ENCODE results near the gene RFXAP. TPM values are rescaled to one million over a fixed set of nuclear protein-coding genes. Genes with fewer than 3 reads are reported as not detected.
"Not testable (repeated sequence)": the region's sequence is repeated elsewhere in the genome, so short reads cannot be mapped to it uniquely, and the experiment has no call there.

The RFXAP gene
- total RNA-seq, 4 donors from 2014 or later, result 1.8 to 4.7 (median 2.2) TPM

GRCh38 chr13:36776175-36776574, 42.8 kb upstream of the RFXAP start:
- H3K4me1 ChIP-seq, result no peaks in the 10 kb centered on the region
- no peaks in the 10 kb centered on the region for H3K9me3 ChIP-seq
- no peaks in the 10 kb centered on the region for H3K36me3 ChIP-seq
- H3K4me3 ChIP-seq, result no peak overlapping the region
- no peak overlapping the region for H3K27ac ChIP-seq
- no peak for DNase-seq (ENCODE audit: low spot score in 2 of 2)
- H3K27me3 ChIP-seq, result peaks cover 9% of the 10 kb centered on the region
- TF ChIP-seq POLR2A (IDR thresholded peaks at IDR 0.05), result no peak
- no peak for TF ChIP-seq EP300 (IDR thresholded peaks at IDR 0.05)
- TF ChIP-seq CTCF (IDR thresholded peaks at IDR 0.05), result no peak
- TF ChIP-seq POLR2AphosphoS5 (IDR thresholded peaks at IDR 0.05), result no peak

GRCh38 chr13:36778083-36778671, 40.8 kb upstream of the RFXAP start:
- H3K9me3 ChIP-seq, result no peaks in the 10 kb centered on the region
- H3K4me3 ChIP-seq, result no peak overlapping the region
- H3K36me3 ChIP-seq, result no peaks in the 10 kb centered on the region
- peaks cover 9% of the 10 kb centered on the region for H3K27me3 ChIP-seq
- no peaks in the 10 kb centered on the region for H3K4me1 ChIP-seq
- TF ChIP-seq POLR2A (IDR thresholded peaks at IDR 0.05) (no peak), CTCF (IDR thresholded peaks at IDR 0.05) (no peak), POLR2AphosphoS5 (IDR thresholded peaks at IDR 0.05) (no peak), EP300 (IDR thresholded peaks at IDR 0.05) (no peak)
- WGBS, result 30% methylated on average over 8 of the region's 8 CpGs
- H3K27ac ChIP-seq, result no peak overlapping the region
- no peak for DNase-seq (ENCODE audit: low spot score in 2 of 2)

GRCh38 chr13:36783890-36784289, 35.1 kb upstream of the RFXAP start:
- no peak overlapping the region for H3K4me3 ChIP-seq

GRCh38 chr13:36786175-36786574, 32.8 kb upstream of the RFXAP start:
- not testable (repeated sequence) for H3K36me3 ChIP-seq; H3K4me1 ChIP-seq; H3K9me3 ChIP-seq; H3K27me3 ChIP-seq; DNase-seq (ENCODE audit: low spot score in 2 of 2); H3K27ac ChIP-seq; H3K4me3 ChIP-seq
- WGBS, result 79% methylated on average over 4 of the region's 4 CpGs

More at GRCh38 chr13:36783890-36784289, 35.1 kb upstream of the RFXAP start:
- Histone ChIP-seq H3K36me3 (no peaks in the 10 kb centered on the region), H3K9me3 (no peaks in the 10 kb centered on the region), H3K27me3 (peaks cover 2% of the 10 kb centered on the region), H3K27ac (no peak overlapping the region), H3K4me1 (no peaks in the 10 kb centered on the region)
- 47% methylated on average over 3 of the region's 3 CpGs for WGBS
- no peak for DNase-seq (ENCODE audit: low spot score in 2 of 2)
- no peak for TF ChIP-seq EP300 (IDR thresholded peaks at IDR 0.05)
- no peak for TF ChIP-seq POLR2AphosphoS5 (IDR thresholded peaks at IDR 0.05)
- TF ChIP-seq CTCF (IDR thresholded peaks at IDR 0.05), result no peak
- no peak for TF ChIP-seq POLR2A (IDR thresholded peaks at IDR 0.05)

- DNase-seq (ENCODE audit: low spot score in 2 of 2), result no peak
- no peak overlapping the region for H3K4me3 ChIP-seq
- WGBS, result 66% methylated on average over 3 of the region's 3 CpGs
- TF ChIP-seq EP300 (IDR thresholded peaks at IDR 0.05) (no peak), POLR2A (IDR thresholded peaks at IDR 0.05) (no peak), POLR2AphosphoS5 (IDR thresholded peaks at IDR 0.05) (no peak), CTCF (IDR thresholded peaks at IDR 0.05) (no peak)
- no peaks in the 10 kb centered on the region for H3K27me3 ChIP-seq
- no peaks in the 10 kb centered on the region for H3K36me3 ChIP-seq
- H3K27ac ChIP-seq, result no peak overlapping the region
- no peaks in the 10 kb centered on the region for H3K9me3 ChIP-seq
- no peaks in the 10 kb centered on the region for H3K4me1 ChIP-seq
Observed at GRCh38 chr13:36787181-36787580, 31.8 kb upstream of the RFXAP start.

GRCh38 chr13:36788276-36788675, 30.7 kb upstream of the RFXAP start:
- H3K36me3 ChIP-seq, result no peaks in the 10 kb centered on the region
- WGBS, result 65% methylated on average over 4 of the region's 4 CpGs

More at GRCh38 chr13:36788276-36788675, 30.7 kb upstream of the RFXAP start:
- no peak overlapping the region for H3K4me3 ChIP-seq
- no peak overlapping the region for H3K27ac ChIP-seq
- no peaks in the 10 kb centered on the region for H3K27me3 ChIP-seq
- no peak for DNase-seq (ENCODE audit: low spot score in 2 of 2)
- H3K4me1 ChIP-seq, result no peaks in the 10 kb centered on the region
- H3K9me3 ChIP-seq, result no peaks in the 10 kb centered on the region
- TF ChIP-seq POLR2AphosphoS5 (IDR thresholded peaks at IDR 0.05) (no peak), POLR2A (IDR thresholded peaks at IDR 0.05) (no peak), CTCF (IDR thresholded peaks at IDR 0.05) (no peak), EP300 (IDR thresholded peaks at IDR 0.05) (no peak)
